Measurements from ENCODE around the gene RAB1B. TPM values are rescaled to one million over a fixed set of nuclear protein-coding genes. Genes with fewer than 3 reads are reported as not detected.
A peak's percentile ranks its signal among the peaks of the same experiment; 100 is the strongest.

The RAB1B gene
- total and polyA plus RNA-seq, 10 of the 15 experiments (the other 5 are each of a cell fraction or from before 2014, with no cell fraction given): 10.4 to 193 (median 96.9) TPM

DNA sequence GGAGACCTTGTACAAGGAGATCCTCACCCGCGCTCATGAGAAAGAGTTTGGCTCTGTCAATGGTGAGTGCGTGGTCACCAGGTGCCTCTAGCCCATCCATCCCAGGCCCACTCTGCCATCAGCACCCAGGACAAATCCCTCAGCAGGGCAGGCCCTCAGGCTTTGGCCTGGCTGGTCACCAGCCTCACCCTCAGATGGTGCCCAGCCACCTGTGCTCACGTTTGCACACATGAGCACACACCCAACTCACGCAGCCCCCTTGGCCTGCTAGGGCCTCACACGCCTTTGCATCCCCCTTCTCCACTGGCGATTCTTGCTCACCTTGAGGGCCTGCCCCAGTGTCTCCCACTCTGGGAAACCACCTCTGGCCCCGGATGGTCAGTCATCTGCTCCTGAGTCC, 4.1 kb upstream of the RAB1B start:
- no peak overlapping the region for H3K4me2 ChIP-seq (ENCODE audit: control insufficient read depth, insufficient read depth)
- peaks cover 10% of the 10 kb centered on the region for H3K79me2 ChIP-seq (ENCODE audit: control insufficient read depth, insufficient read depth, low read length)
- no TSS peak for BruUV-seq (replicated peaks)
- DNase-seq (ENCODE audit: low read depth, low spot score): no peak
- no peaks in the 10 kb centered on the region for H4K20me1 ChIP-seq (ENCODE audit: control insufficient read depth, insufficient read depth)
- no peak for ATAC-seq
- RAD21 ChIA-PET (ENCODE audit: unreplicated experiment): no interaction called here
- no peak for FAIRE-seq
- in situ Hi-C loops (cut with MboI): no loop called here
- H3K4me3 ChIP-seq: no peak overlapping the region
- no peaks in the 10 kb centered on the region for H3K9me3 ChIP-seq (replicated peaks; ENCODE audit: control insufficient read depth, insufficient read depth, low read length)
- no peak overlapping the region for H3K9ac ChIP-seq (ENCODE audit: control insufficient read depth, insufficient read depth, low read length)
- no peak for TF ChIP-seq IKZF1 (conservative IDR thresholded peaks at IDR 0.05)
- TF ChIP-seq, protein P1, sequence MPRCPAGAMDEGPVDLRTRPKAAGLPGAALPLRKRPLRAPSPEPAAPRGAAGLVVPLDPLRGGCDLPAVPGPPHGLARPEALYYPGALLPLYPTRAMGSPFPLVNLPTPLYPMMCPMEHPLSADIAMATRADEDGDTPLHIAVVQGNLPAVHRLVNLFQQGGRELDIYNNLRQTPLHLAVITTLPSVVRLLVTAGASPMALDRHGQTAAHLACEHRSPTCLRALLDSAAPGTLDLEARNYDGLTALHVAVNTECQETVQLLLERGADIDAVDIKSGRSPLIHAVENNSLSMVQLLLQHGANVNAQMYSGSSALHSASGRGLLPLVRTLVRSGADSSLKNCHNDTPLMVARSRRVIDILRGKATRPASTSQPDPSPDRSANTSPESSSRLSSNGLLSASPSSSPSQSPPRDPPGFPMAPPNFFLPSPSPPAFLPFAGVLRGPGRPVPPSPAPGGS (IDR thresholded peaks at IDR 0.05; ENCODE audit: borderline replicate concordance, insufficient read depth, low read depth, low read length, poor library complexity, severe bottlenecking): peak; percentile 27
- TF ChIP-seq, protein P2, sequence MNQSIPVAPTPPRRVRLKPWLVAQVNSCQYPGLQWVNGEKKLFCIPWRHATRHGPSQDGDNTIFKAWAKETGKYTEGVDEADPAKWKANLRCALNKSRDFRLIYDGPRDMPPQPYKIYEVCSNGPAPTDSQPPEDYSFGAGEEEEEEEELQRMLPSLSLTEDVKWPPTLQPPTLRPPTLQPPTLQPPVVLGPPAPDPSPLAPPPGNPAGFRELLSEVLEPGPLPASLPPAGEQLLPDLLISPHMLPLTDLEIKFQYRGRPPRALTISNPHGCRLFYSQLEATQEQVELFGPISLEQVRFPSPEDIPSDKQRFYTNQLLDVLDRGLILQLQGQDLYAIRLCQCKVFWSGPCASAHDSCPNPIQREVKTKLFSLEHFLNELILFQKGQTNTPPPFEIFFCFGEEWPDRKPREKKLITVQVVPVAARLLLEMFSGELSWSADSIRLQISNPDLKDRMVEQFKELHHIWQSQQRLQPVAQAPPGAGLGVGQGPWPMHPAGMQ (IDR thresholded peaks at IDR 0.05; ENCODE audit: borderline replicate concordance): no peak
- SMC1A ChIA-PET (ENCODE audit: uncharacterized antibody, unreplicated experiment): no interaction called here
- no peaks in the 10 kb centered on the region for H3K27me3 ChIP-seq (replicated peaks in 1 of 2; ENCODE audit: control insufficient read depth in 2 of 2, insufficient read depth in 2 of 2, low read length in 1 of 2)
- H3K36me3 ChIP-seq (ENCODE audit: control insufficient read depth in 2 of 2, insufficient read depth in 2 of 2, low read length in 1 of 2): peaks cover 11 to 33% of the 10 kb centered on the region in 2 experiments
- CTCF ChIA-PET: interaction anchor here (0.6 kb wide), 1 partner anchor 482 kb away, joined by 3 read pairs; no protein-coding TSS in a partner anchor
- POLR2A ChIA-PET: no interaction called here
- H2AFZ ChIP-seq (ENCODE audit: control insufficient read depth, low read depth, low read length): no peak overlapping the region
- intact Hi-C loops (cut with micrococcal nuclease; ENCODE audit: unreplicated experiment): no loop called here
- 77% methylated on average over 8 of the region's 8 CpGs for WGBS (ENCODE audit: insufficient coverage, insufficient replicate concordance, low lambda C conversion rate, missing lambda C conversion rate)
- H3K27ac ChIP-seq (ENCODE audit: control insufficient read depth, insufficient read depth): no peak overlapping the region
- peaks cover 7% of the 10 kb centered on the region for H3K4me1 ChIP-seq (ENCODE audit: control insufficient read depth, insufficient read depth, low read length)

DNA sequence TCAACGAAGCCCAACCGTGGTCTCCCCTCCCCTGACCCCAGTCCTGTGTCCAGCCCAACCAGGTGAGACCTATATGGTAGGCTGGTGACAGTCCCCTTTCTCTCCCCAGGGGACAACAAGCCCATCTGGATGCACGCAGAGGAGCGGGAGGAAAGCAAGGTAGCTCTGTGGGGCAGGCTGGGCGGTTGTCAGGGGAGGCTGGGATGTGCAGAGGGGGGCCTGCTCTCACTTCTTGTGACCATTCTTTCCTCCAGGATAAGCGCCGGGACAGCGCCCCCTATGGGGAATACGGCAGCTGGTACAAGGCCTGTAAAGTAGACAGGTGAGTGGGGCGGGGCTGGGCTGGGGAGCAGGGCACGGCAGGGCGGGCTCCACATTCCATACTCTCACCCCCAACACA, 3.5 kb upstream of the RAB1B start:
- RAD21 ChIA-PET (ENCODE audit: unreplicated experiment): no interaction called here
- peaks cover 10% of the 10 kb centered on the region for H3K4me1 ChIP-seq (ENCODE audit: control insufficient read depth, insufficient read depth, low read length)

More for the DNA sequence above, 3.5 kb upstream of the RAB1B start:
- ChIA-PET POLR2A (no interaction called here), CTCF (interaction anchor here (0.6 to 0.7 kb wide), 3 partner anchors 19 to 482 kb away, joined by 3 read pairs; partner anchors contain the start of gene YIF1A), SMC1A (ENCODE audit: uncharacterized antibody, unreplicated experiment) (interaction anchor here (0.5 kb wide), 1 partner anchor 169 kb away, joined by 3 read pairs; no protein-coding TSS in a partner anchor)
- BruUV-seq (replicated peaks): no TSS peak
- in situ Hi-C loops (cut with MboI): no loop called here
- Histone ChIP-seq H3K4me3 (no peak overlapping the region), H4K20me1 (ENCODE audit: control insufficient read depth, insufficient read depth) (no peaks in the 10 kb centered on the region), H3K36me3 (ENCODE audit: control insufficient read depth in 2 of 2, insufficient read depth in 2 of 2, low read length in 1 of 2) (peaks cover 11 to 33% of the 10 kb centered on the region in 2 experiments), H2AFZ (ENCODE audit: control insufficient read depth, low read depth, low read length) (no peak overlapping the region), H3K27ac (ENCODE audit: control insufficient read depth, insufficient read depth) (no peak overlapping the region), H3K79me2 (ENCODE audit: control insufficient read depth, insufficient read depth, low read length) (peaks cover 14% of the 10 kb centered on the region), H3K27me3 (replicated peaks in 1 of 2; ENCODE audit: control insufficient read depth in 2 of 2, insufficient read depth in 2 of 2, low read length in 1 of 2) (no peaks in the 10 kb centered on the region), H3K9ac (ENCODE audit: control insufficient read depth, insufficient read depth, low read length) (no peak overlapping the region), H3K4me2 (ENCODE audit: control insufficient read depth, insufficient read depth) (no peak overlapping the region), H3K9me3 (replicated peaks; ENCODE audit: control insufficient read depth, insufficient read depth, low read length) (no peaks in the 10 kb centered on the region)
- no peak for TF ChIP-seq PML (IDR thresholded peaks at IDR 0.05; ENCODE audit: low read length)
- TF ChIP-seq, protein P3, sequence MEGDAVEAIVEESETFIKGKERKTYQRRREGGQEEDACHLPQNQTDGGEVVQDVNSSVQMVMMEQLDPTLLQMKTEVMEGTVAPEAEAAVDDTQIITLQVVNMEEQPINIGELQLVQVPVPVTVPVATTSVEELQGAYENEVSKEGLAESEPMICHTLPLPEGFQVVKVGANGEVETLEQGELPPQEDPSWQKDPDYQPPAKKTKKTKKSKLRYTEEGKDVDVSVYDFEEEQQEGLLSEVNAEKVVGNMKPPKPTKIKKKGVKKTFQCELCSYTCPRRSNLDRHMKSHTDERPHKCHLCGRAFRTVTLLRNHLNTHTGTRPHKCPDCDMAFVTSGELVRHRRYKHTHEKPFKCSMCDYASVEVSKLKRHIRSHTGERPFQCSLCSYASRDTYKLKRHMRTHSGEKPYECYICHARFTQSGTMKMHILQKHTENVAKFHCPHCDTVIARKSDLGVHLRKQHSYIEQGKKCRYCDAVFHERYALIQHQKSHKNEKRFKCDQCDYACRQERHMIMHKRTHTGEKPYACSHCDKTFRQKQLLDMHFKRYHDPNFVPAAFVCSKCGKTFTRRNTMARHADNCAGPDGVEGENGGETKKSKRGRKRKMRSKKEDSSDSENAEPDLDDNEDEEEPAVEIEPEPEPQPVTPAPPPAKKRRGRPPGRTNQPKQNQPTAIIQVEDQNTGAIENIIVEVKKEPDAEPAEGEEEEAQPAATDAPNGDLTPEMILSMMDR (IDR thresholded peaks at IDR 0.05 in 2 of 3, conservative IDR thresholded peaks at IDR 0.05 in 1 of 3; ENCODE audit: control insufficient read depth in 2 of 3, extremely low read depth in 1 of 3, insufficient read depth in 1 of 3, low read depth in 3 of 3, low read length in 3 of 3): peak; percentile 8 to 47 (median 38); a peak in 3 of 6 replicates
- DNase-seq (ENCODE audit: low read depth, low spot score) (no peak), FAIRE-seq (no peak), ATAC-seq (no peak)
- intact Hi-C loops (cut with micrococcal nuclease; ENCODE audit: unreplicated experiment): no loop called here
- 79% methylated on average over 12 of the region's 12 CpGs for WGBS (ENCODE audit: insufficient coverage, insufficient replicate concordance, low lambda C conversion rate, missing lambda C conversion rate)
